ENCODE data around the gene FAM167B. TPM values are rescaled to one million over a fixed set of nuclear protein-coding genes. Genes with fewer than 3 reads are reported as not detected.
A peak's percentile ranks its signal among the peaks of the same experiment; 100 is the strongest.

FAM167B gene
- total RNA-seq, 1 experiment from 2014 or later: 1.3 TPM

DNA sequence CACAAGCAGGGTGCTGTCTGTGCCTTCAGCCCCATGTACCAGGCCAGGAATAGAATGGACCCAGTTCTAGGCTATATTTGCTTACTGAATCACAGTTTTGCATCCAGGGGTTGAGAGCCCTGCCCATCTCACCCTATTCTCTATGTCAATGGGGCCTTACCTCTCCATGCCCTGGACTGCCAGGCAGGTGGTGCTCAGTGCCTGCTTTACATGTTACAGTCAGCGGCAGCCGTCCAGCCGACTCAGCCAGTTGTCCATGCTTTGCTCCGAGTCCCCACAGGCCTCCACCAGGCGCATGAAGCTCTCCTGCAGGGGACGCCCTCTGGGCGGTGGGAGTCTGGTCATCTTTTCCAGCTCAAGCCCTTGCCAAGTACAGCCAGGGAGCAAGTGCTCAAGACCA, 12.2 kb upstream of the FAM167B start:
- intact Hi-C loops (cut with micrococcal nuclease): no loop called here
- Histone ChIP-seq H3K27me3 (ENCODE audit: low read length) (no peaks in the 10 kb centered on the region), H3K4me3 (ENCODE audit: low read length) (no peak overlapping the region), H3F3A (ENCODE audit: low read length, unreplicated experiment) (peaks cover 6% of the 10 kb centered on the region), H2AFZ (ENCODE audit: low read length) (no peak overlapping the region), H3K4me2 (ENCODE audit: low read length) (no peak overlapping the region), H3K9me2 (replicated peaks; ENCODE audit: low read length) (no peaks in the 10 kb centered on the region), H3K79me2 (ENCODE audit: low read length) (no peaks in the 10 kb centered on the region), H4K20me1 (ENCODE audit: low read length) (no peaks in the 10 kb centered on the region), H3K36me3 (ENCODE audit: low read depth, low read length) (peaks cover 9% of the 10 kb centered on the region), H3K9ac (ENCODE audit: low read length) (no peak overlapping the region), H3K9me3 (ENCODE audit: low read length) (no peaks in the 10 kb centered on the region), H3K4me1 (ENCODE audit: insufficient read depth, low read length) (peaks cover 25% of the 10 kb centered on the region), H3K27ac (ENCODE audit: low read length) (peak overlapping the region; percentile 90; the same call in 1 of the 2 replicates)
- ATAC-seq (peak; percentile 19), DNase-seq (no peak)
- TF ChIP-seq, protein P1, sequence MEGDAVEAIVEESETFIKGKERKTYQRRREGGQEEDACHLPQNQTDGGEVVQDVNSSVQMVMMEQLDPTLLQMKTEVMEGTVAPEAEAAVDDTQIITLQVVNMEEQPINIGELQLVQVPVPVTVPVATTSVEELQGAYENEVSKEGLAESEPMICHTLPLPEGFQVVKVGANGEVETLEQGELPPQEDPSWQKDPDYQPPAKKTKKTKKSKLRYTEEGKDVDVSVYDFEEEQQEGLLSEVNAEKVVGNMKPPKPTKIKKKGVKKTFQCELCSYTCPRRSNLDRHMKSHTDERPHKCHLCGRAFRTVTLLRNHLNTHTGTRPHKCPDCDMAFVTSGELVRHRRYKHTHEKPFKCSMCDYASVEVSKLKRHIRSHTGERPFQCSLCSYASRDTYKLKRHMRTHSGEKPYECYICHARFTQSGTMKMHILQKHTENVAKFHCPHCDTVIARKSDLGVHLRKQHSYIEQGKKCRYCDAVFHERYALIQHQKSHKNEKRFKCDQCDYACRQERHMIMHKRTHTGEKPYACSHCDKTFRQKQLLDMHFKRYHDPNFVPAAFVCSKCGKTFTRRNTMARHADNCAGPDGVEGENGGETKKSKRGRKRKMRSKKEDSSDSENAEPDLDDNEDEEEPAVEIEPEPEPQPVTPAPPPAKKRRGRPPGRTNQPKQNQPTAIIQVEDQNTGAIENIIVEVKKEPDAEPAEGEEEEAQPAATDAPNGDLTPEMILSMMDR (conservative IDR thresholded peaks at IDR 0.05; ENCODE audit: low read depth, low read length): no peak
- TF ChIP-seq EZH2phosphoT487 (IDR thresholded peaks at IDR 0.05; ENCODE audit: borderline replicate concordance, low read length) (no peak), EZH2 (IDR thresholded peaks at IDR 0.05; ENCODE audit: low read length, unreplicated experiment) (no peak)
- ChIA-PET CTCF (no interaction called here), POLR2A (ENCODE audit: unreplicated experiment) (no interaction called here)
- BruUV-seq (replicated peaks): no TSS peak

DNA sequence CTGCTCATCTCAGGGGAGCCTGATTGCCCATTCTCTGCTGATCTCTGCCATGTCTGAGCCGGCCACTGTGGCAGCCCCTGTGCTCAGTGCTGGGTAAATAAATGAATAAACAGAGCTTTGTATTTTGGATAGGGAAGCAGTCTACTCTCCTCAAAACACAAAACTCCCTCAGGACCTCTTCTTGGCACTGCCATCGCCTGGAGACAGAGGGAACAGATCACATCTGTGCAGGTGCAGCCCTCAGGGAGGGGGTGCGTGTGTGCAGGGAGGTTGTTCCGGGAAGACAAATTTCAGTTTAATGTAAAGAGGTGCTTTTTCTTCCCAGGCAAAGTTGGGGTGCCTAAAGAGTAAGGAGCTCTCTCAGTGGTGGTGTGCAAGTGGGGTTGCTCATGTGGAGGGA, 7.7 kb upstream of the FAM167B start:
- no TSS peak for BruUV-seq (replicated peaks)
- POLR2A ChIA-PET (ENCODE audit: unreplicated experiment): no interaction called here
- DNase-seq (no peak), ATAC-seq (no peak)
- intact Hi-C loops (cut with micrococcal nuclease): no loop called here
- no peak overlapping the region for H3K27ac ChIP-seq (ENCODE audit: low read length)
- no peaks in the 10 kb centered on the region for H4K20me1 ChIP-seq (ENCODE audit: low read length)
- no peak overlapping the region for H3K9ac ChIP-seq (ENCODE audit: low read length)
- H3F3A ChIP-seq (ENCODE audit: low read length, unreplicated experiment): peaks cover 6% of the 10 kb centered on the region
- no peaks in the 10 kb centered on the region for H3K9me2 ChIP-seq (replicated peaks; ENCODE audit: low read length)
- no peak overlapping the region for H3K4me3 ChIP-seq (ENCODE audit: low read length)
- H3K4me1 ChIP-seq (ENCODE audit: insufficient read depth, low read length): peaks cover 39% of the 10 kb centered on the region
- no peak overlapping the region for H3K4me2 ChIP-seq (ENCODE audit: low read length)
- no peak overlapping the region for H2AFZ ChIP-seq (ENCODE audit: low read length)
- no peaks in the 10 kb centered on the region for H3K79me2 ChIP-seq (ENCODE audit: low read length)
- TF ChIP-seq, protein P1 (conservative IDR thresholded peaks at IDR 0.05; ENCODE audit: low read depth, low read length): no peak
- TF ChIP-seq EZH2phosphoT487 (IDR thresholded peaks at IDR 0.05; ENCODE audit: borderline replicate concordance, low read length) (no peak), EZH2 (IDR thresholded peaks at IDR 0.05; ENCODE audit: low read length, unreplicated experiment) (no peak)
- H3K27me3 ChIP-seq (ENCODE audit: low read length): no peaks in the 10 kb centered on the region
- no peaks in the 10 kb centered on the region for H3K36me3 ChIP-seq (ENCODE audit: low read depth, low read length)
- H3K9me3 ChIP-seq (ENCODE audit: low read length): no peaks in the 10 kb centered on the region
- CTCF ChIA-PET: no interaction called here

DNA sequence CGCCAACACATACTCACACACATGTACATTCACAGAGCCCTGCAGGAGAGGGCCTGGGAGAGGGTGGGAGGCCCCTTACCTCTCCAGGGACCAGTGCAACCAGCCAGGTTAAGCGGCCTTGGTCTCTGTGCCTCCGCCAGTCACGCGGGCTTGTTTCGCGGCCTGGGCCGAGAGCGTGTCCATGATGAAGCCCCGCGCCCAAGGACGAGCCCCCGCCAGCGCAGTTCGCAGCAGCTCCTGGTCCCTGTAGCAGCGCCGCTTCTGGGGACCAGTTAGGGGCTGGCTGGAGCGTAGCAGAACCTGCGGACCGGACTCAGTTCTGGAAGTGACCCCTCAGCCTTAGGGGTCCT, 7.3 kb upstream of the FAM167B start:
- intact Hi-C loops (cut with micrococcal nuclease): loop anchor here (2.0 to 5.0 kb wide), 2 partner anchors 53 to 93 kb away; partner anchors contain the start of gene HDAC1
- no peaks in the 10 kb centered on the region for H3K9me2 ChIP-seq (replicated peaks; ENCODE audit: low read length)
- H3F3A ChIP-seq (ENCODE audit: low read length, unreplicated experiment): peaks cover 6% of the 10 kb centered on the region
- H2AFZ ChIP-seq (ENCODE audit: low read length): peak overlapping the region; percentile 82
- no peak for DNase-seq
- TF ChIP-seq, protein P1 (conservative IDR thresholded peaks at IDR 0.05; ENCODE audit: low read depth, low read length): no peak
- TF ChIP-seq EZH2 (IDR thresholded peaks at IDR 0.05; ENCODE audit: low read length, unreplicated experiment) (no peak), EZH2phosphoT487 (IDR thresholded peaks at IDR 0.05; ENCODE audit: borderline replicate concordance, low read length) (no peak)
- no peaks in the 10 kb centered on the region for H4K20me1 ChIP-seq (ENCODE audit: low read length)
- H3K9ac ChIP-seq (ENCODE audit: low read length): no peak overlapping the region
- H3K4me3 ChIP-seq (ENCODE audit: low read length): peak overlapping the region; percentile 81; the same call in 1 of the 2 replicates
- no peaks in the 10 kb centered on the region for H3K27me3 ChIP-seq (ENCODE audit: low read length)
- no peak overlapping the region for H3K27ac ChIP-seq (ENCODE audit: low read length)
- CTCF ChIA-PET: interaction anchor here (1.7 kb wide), 1 partner anchor 82 kb away, joined by 8 read pairs; no protein-coding TSS in a partner anchor
- no TSS peak for BruUV-seq (replicated peaks)
- H3K4me2 ChIP-seq (ENCODE audit: low read length): peak overlapping the region; percentile 95
- no peak for ATAC-seq
- no peaks in the 10 kb centered on the region for H3K79me2 ChIP-seq (ENCODE audit: low read length)
- POLR2A ChIA-PET (ENCODE audit: unreplicated experiment): no interaction called here
- no peaks in the 10 kb centered on the region for H3K36me3 ChIP-seq (ENCODE audit: low read depth, low read length)
- no peaks in the 10 kb centered on the region for H3K9me3 ChIP-seq (ENCODE audit: low read length)
- H3K4me1 ChIP-seq (ENCODE audit: insufficient read depth, low read length): peaks cover 35% of the 10 kb centered on the region
